Esophagus muscularis mucosa (tissue), 4 donors: ENCODE measurements around the gene MYRIP. TPM values are rescaled to one million over a fixed set of nuclear protein-coding genes. Genes with fewer than 3 reads are reported as not detected.
A peak's percentile ranks its signal among the peaks of the same experiment; 100 is the strongest.

Source experiments
- DNase-seq: peaks from one replicate; pipeline ENCODE4 v3.0.0-alpha.2; 2017; ENCODE audit errors: extremely low spot score
- H3K27ac ChIP-seq, 4 donors: fragments of 200-600 bp; sonication (generic); replicated peaks in 1 of 4; 1 replicate in 3 of 4; 2 replicates in 1 of 4; pipeline ENCODE4 v1.5.1; 2016 to 2019; ENCODE audit warnings: mild to moderate bottlenecking in 1 of 4
- H3K27me3 ChIP-seq, 4 donors: fragments of 200-600 bp; sonication (generic); one replicate each; pipeline versions ENCODE4 v1.5.1 to v1.6.0; 2016 to 2019
- H3K36me3 ChIP-seq, 4 donors: fragments of 200-600 bp; sonication (generic); one replicate each; pipeline ENCODE4 v1.5.1; 2016 to 2019
- H3K4me1 ChIP-seq, 4 donors: fragments of 200-600 bp; sonication (generic); one replicate each; pipeline ENCODE4 v1.5.1; 2016 to 2019
- H3K4me3 ChIP-seq, 4 donors: fragments of 200-600 bp; sonication (generic); 1 replicate in 2 of 4; 2 replicates in 2 of 4; pipeline ENCODE4 v1.5.1; 2016 to 2019; ENCODE audit warnings: mild to moderate bottlenecking in 4 of 4, moderate library complexity in 1 of 4
- H3K9me3 ChIP-seq, 4 donors: fragments of 200-600 bp; sonication (generic); 1 replicate in 3 of 4; 2 replicates in 1 of 4; pipeline ENCODE4 v1.5.1; 2016 to 2019
- EP300 ChIP-seq: sonication (generic); formaldehyde crosslinking; IDR thresholded peaks from one replicate; pipeline ENCODE4 v1.6.1; 2017; ENCODE audit warnings: antibody characterized with exemption
- POLR2A ChIP-seq: fragments of 450-650 bp; IDR thresholded peaks from one replicate; pipeline ENCODE4 v1.6.1; 2017; ENCODE audit warnings: antibody characterized with exemption, moderate library complexity, mild to moderate bottlenecking, low read depth
- POLR2AphosphoS5 ChIP-seq, 2 donors: sonication (generic); formaldehyde crosslinking; IDR thresholded peaks; one replicate each; pipeline ENCODE4 v1.6.1; 2017; ENCODE audit warnings: antibody characterized with exemption in 2 of 2
- WGBS: methylation state at CpG from one replicate; pipeline ENCODE4 v1.1.5; 2018; 5-methylcytosine and 5-hydroxymethylcytosine counted together
- intact Hi-C: fragments of 100-400 bp; cut with DNase I; formaldehyde crosslinking; loops from one replicate; pipeline ENCODE4 v1.15.1; 2023
- total RNA-seq, 4 donors: library from RNA; depleted of rRNA; stranded (reverse); fragments of >200 nt; gene quantifications; one replicate each; pipeline versions ENCODE4 v1.1.0 to v1.2.1, GENCODE V29; 2016
- TF ChIP-seq, protein P1 (sequence below), 3 experiments: fragments of 200-600 bp in 2 of 3; fragments of 450-650 bp in 1 of 3; sonication (generic) in 2 of 3; IDR thresholded peaks; one replicate each; pipeline ENCODE4 v1.5.1; 2017 to 2019; ENCODE audit warnings: antibody characterized with exemption in 3 of 3, mild to moderate bottlenecking in 2 of 3, moderate library complexity in 1 of 3

The MYRIP gene
- total RNA-seq, 4 donors from 2014 or later = 3.3 to 7.2 (median 5.8) TPM

DNA sequence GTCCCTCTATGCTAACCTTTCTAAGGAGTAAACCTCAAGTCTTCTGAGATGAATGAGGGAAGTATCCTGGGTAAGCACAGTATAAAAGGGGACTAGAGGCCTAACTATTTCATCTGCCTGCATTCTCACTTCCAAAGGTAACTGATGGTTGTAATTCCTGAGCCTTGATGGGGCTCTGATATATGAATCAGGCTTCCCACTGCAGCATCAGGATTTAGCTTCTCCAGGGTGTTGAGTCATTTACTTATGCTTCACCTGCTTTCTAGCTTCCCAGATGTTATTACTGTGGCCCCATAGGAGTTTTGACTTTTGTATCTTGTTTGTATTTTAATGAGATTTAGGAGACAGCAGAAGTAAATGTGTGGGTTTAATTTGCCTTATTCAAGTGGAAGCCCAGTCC lies 292.8 kb downstream of the MYRIP start:
- no peaks in the 10 kb centered on the region for H3K36me3 ChIP-seq
- DNase-seq = no peak
- TF ChIP-seq POLR2AphosphoS5 (IDR thresholded peaks at IDR 0.05) (no peak), POLR2A (no peak), EP300 (no peak)
- TF ChIP-seq, protein P1, sequence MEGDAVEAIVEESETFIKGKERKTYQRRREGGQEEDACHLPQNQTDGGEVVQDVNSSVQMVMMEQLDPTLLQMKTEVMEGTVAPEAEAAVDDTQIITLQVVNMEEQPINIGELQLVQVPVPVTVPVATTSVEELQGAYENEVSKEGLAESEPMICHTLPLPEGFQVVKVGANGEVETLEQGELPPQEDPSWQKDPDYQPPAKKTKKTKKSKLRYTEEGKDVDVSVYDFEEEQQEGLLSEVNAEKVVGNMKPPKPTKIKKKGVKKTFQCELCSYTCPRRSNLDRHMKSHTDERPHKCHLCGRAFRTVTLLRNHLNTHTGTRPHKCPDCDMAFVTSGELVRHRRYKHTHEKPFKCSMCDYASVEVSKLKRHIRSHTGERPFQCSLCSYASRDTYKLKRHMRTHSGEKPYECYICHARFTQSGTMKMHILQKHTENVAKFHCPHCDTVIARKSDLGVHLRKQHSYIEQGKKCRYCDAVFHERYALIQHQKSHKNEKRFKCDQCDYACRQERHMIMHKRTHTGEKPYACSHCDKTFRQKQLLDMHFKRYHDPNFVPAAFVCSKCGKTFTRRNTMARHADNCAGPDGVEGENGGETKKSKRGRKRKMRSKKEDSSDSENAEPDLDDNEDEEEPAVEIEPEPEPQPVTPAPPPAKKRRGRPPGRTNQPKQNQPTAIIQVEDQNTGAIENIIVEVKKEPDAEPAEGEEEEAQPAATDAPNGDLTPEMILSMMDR (IDR thresholded peaks at IDR 0.05) = no peak
- H3K27ac ChIP-seq = no peak overlapping the region
- no peak overlapping the region for H3K4me3 ChIP-seq
- intact Hi-C loops = no loop called here
- no peaks in the 10 kb centered on the region for H3K4me1 ChIP-seq
- H3K27me3 ChIP-seq = no peaks in the 10 kb centered on the region
- peaks cover 0 to 21% (median 13%) of the 10 kb centered on the region in 4 donors for H3K9me3 ChIP-seq

DNA sequence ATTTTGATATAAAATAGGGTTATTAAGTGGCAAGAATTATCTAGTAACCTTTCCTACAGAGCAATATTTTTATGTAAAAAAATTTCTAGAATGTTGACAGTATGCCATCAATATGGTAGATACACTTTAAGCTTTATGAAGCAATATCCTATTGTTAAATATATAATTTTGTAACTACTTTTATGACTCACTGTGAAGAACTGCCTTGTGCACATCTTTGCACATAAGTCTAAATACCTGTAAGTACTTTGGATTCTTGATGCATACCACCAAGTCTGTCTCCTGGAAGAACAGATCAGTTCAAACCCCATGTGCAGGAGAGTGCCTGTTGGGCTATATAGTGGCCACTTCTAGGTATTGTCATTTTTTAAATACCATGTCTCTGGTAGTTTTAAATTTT lies 294.4 kb downstream of the MYRIP start:
- intact Hi-C loops = no loop called here
- TF ChIP-seq POLR2AphosphoS5 (IDR thresholded peaks at IDR 0.05) (no peak), EP300 (no peak), POLR2A (no peak)
- TF ChIP-seq, protein P1 (IDR thresholded peaks at IDR 0.05) = no peak
- peaks cover 0 to 21% (median 13%) of the 10 kb centered on the region in 4 donors for H3K9me3 ChIP-seq
- H3K27me3 ChIP-seq = no peaks in the 10 kb centered on the region
- H3K4me1 ChIP-seq = no peaks in the 10 kb centered on the region
- H3K36me3 ChIP-seq = no peaks in the 10 kb centered on the region
- DNase-seq = no peak
- H3K27ac ChIP-seq = no peak overlapping the region
- no peak overlapping the region for H3K4me3 ChIP-seq

DNA sequence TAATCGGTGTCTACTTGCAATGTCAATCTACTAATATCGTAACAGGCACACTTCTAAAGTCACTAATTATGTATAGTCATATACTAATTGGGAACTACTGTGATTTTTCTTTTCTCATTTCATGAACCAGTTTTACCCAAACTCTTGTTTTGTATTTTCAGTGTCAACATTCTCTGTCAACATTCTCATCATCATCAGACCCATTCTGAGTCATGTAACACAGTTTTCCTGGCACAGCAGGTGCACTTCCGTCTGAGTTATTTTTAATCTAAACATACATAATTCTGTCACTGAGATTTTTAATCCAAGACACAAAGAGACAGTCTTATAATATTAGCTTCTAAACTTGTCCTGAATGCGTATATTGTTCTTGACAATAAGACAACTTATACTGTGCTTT lies 295.0 kb downstream of the MYRIP start:
- H3K4me3 ChIP-seq = no peak overlapping the region
- WGBS = 80% methylated on average over 4 of the region's 4 CpGs
- intact Hi-C loops = no loop called here
- no peaks in the 10 kb centered on the region for H3K36me3 ChIP-seq
- DNase-seq = no peak
- peaks cover 0 to 21% (median 13%) of the 10 kb centered on the region in 4 donors for H3K9me3 ChIP-seq
- no peaks in the 10 kb centered on the region for H3K27me3 ChIP-seq
- no peaks in the 10 kb centered on the region for H3K4me1 ChIP-seq
- TF ChIP-seq POLR2AphosphoS5 (IDR thresholded peaks at IDR 0.05) = no peak
- TF ChIP-seq, protein P1 (IDR thresholded peaks at IDR 0.05) = no peak
- no peak for TF ChIP-seq EP300
- no peak for TF ChIP-seq POLR2A
- H3K27ac ChIP-seq = no peak overlapping the region

DNA sequence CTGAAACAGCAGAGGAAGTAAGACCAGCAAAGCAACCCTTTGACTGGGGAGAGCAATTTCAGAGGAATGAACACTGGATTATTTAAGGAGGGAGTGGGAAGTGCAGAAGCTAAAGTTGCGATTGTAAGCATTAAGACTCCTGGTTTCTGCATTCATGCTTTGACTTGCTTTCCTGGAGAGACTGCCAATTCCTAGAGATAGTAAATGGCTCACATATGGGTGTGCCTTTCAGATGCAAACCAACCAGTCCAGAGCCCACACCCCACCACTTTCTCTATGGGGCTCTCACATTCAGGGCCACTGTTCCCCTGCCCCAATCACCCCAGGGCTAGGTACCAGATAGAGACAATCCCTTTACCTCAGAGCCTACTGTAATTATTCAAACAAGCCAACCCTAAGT lies 299.2 kb downstream of the MYRIP start:
- no peaks in the 10 kb centered on the region for H3K4me1 ChIP-seq
- DNase-seq = peak; percentile 42
- H3K36me3 ChIP-seq = no peaks in the 10 kb centered on the region
- WGBS = 92% methylated on average over 1 of the region's 1 CpG
- TF ChIP-seq, protein P1 (IDR thresholded peaks at IDR 0.05) = no peak
- no peak for TF ChIP-seq POLR2A
- no peak for TF ChIP-seq EP300
- TF ChIP-seq POLR2AphosphoS5 (IDR thresholded peaks at IDR 0.05) = no peak
- no peak overlapping the region for H3K4me3 ChIP-seq
- no peak overlapping the region for H3K27ac ChIP-seq
- no peaks in the 10 kb centered on the region for H3K27me3 ChIP-seq
- intact Hi-C loops = no loop called here
- no peaks in the 10 kb centered on the region for H3K9me3 ChIP-seq

DNA sequence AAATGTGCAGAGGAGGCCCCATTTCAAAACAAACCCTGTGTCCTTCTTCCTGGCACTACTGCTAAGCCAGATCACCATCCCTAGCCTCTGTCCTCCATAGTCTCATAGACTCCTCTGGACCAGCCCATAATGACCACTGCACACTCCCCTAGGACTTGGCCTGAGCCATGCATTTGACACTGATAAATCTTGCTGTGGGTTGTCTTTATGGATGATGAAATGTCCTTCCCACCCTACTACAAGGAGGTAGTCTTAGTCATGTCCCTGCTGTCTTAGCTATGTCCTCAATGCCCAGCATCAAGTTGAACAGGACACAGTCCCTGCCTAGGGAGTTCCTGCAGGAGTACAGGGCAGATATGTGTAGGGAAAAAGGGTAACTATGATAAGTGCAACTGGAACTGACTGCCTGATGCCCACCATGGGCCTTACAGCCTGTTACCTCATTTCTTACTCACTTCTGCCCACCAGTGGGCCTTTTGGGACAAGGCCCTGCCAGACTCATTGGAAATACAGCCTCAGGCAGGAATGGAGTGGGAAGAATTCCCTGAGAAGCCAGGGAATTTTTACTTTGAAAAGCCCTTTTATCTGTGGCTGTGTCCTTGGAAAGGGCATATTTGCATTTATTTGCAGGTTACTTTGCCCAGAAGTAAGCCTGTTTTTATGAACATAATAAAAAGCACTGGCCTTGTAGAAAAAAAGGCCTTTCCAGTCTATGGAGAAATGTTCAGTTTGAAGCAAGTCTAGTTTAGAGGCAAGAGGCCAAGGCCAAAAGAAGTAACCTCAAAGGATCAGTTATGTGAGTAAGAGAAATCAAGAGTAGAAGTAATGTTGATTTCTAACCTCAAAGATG lies 300.5 kb downstream of the MYRIP start:
- intact Hi-C loops = no loop called here
- H3K27ac ChIP-seq = no peak overlapping the region
- H3K4me3 ChIP-seq = no peak overlapping the region

More for the DNA sequence above, 300.5 kb downstream of the MYRIP start:
- DNase-seq = peak; percentile 53
- Histone ChIP-seq H3K27me3 (no peaks in the 10 kb centered on the region), H3K9me3 (no peaks in the 10 kb centered on the region), H3K4me1 (no peaks in the 10 kb centered on the region), H3K36me3 (no peaks in the 10 kb centered on the region)
- no peak for TF ChIP-seq EP300
- no peak for TF ChIP-seq POLR2AphosphoS5 (IDR thresholded peaks at IDR 0.05)
- TF ChIP-seq, protein P1 (IDR thresholded peaks at IDR 0.05) = no peak
- no peak for TF ChIP-seq POLR2A
